ENCODE results near the gene ARID4A. TPM values are rescaled to one million over a fixed set of nuclear protein-coding genes. Genes with fewer than 3 reads are reported as not detected.

The ARID4A gene
- total RNA-seq, 2 experiments from 2014 or later: 18.9 to 20.4 TPM

DNA sequence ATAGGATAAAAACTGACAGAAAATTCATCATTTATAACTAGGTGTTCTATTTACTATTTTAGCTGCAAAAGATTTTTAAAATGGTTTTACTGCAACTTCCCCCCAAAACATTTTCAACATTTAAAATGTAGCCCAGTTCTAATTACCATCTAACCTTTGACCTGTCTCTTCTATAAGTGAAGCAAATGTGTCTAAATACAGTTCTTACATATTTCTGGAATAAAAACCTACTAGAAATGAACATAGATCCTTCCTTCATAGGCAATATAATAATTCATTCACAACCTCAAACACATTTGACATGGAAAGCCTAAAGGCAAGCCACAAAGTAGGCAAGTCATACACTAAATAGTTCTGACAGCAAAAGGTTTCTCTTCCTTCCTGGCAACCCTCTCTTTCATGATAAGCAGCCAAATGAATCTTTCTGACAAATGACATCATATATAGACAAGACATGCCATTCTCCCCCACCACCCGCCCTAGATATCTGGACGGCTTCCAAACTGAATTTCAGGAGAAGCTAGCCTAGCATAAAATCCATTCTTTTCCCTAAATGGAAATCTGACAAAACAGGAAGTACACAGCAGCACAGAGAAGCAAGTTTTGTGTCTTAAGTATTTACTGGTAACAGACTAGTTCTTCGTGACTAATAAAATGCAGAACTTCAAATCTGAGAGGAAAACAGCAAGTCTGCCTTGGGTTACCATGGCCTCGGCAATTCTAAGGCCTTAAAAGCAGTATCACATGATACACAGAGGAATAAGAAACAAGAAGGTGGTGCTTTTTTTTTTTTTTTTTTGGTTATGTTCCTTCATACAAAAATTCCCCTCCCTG is 17.2 kb upstream of the ARID4A start:
- intact Hi-C loops (cut with micrococcal nuclease): loop anchor here (1.0 to 5.0 kb wide), 9 partner anchors 11 to 356 kb away; partner anchors contain the start of genes ARID4A, DACT1, KIAA0586 and PSMA3
- Mint-ChIP-seq H3K9me3 (no peaks in the 10 kb centered on the region), H3K27ac (peak overlapping the region; percentile 99), H3K27me3 (ENCODE audit: low read depth) (no peaks in the 10 kb centered on the region), H3K36me3 (ENCODE audit: low read depth) (peaks cover 38% of the 10 kb centered on the region), H3K4me1 (ENCODE audit: low read depth) (peaks cover 68% of the 10 kb centered on the region), H3K4me3 (peak overlapping the region; percentile 70)
- peak; percentile 66 for DNase-seq
- CTCF ChIA-PET: interaction anchor here (0.7 kb wide), 1 partner anchor 9 kb away, joined by 5 read pairs; no protein-coding TSS in a partner anchor

DNA sequence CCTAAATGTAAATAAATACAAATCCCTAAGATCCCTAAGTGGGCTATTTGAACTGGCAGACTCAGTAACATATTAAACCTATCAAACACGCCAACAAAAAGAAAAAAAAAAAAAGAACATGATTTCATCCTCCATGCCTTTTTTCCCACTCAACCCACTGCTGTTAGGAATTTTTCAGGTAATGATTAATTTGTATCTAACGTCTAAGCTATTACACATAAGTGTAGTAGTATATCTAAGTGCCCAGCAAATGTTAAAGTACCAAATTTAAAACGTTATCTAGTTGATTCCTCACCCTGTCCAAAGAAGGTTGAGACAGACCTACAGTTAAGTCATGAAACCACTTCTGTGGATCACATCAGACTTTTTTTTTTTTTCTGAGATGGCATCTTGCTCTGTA is 16.4 kb upstream of the ARID4A start:
- no peak for DNase-seq
- intact Hi-C loops (cut with micrococcal nuclease): loop anchor here (1.0 to 5.0 kb wide), 9 partner anchors 12 to 355 kb away; partner anchors contain the start of genes ARID4A, DACT1, KIAA0586 and PSMA3
- CTCF ChIA-PET: interaction anchor here (0.7 kb wide), 1 partner anchor 8 kb away, joined by 5 read pairs; no protein-coding TSS in a partner anchor
- H3K27me3 Mint-ChIP-seq (ENCODE audit: low read depth): no peaks in the 10 kb centered on the region
- H3K27ac Mint-ChIP-seq: peak overlapping the region; percentile 99
- no peaks in the 10 kb centered on the region for H3K9me3 Mint-ChIP-seq
- H3K4me3 Mint-ChIP-seq: peak overlapping the region; percentile 70
- H3K36me3 Mint-ChIP-seq (ENCODE audit: low read depth): peaks cover 40% of the 10 kb centered on the region
- peaks cover 60% of the 10 kb centered on the region for H3K4me1 Mint-ChIP-seq (ENCODE audit: low read depth)

DNA sequence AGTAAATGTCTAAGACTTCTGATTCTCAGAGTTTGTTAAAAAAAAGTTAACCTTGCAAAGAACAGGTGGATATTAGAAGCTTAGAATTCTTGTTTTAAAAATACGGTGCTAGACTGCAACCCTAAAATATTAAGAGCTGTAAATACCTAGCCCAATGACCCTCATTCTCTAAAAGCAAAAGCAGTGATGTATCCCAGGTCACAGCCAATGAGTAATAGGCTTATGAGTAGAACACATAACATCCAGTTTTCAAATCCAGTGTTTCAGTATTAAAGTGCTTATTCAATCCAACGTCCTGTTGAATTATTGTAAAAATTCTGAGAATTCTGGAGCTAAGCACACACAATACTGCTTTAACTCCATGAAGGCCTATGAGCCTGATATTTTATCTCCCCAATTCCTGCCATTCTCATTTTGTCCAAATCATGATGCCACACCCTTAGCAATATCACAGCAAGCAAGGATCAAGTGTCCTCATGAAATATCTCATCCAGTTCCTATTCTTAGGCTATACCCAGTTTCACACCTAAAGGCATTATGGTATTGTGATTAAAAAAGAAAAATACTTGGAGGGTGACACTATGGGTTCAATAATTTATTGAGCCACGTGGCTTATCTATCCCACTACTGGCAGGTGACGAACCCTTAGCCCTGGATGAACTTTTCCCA is 15.3 kb upstream of the ARID4A start:
- H3K36me3 Mint-ChIP-seq (ENCODE audit: low read depth): peaks cover 43% of the 10 kb centered on the region
- no peak for DNase-seq
- no peaks in the 10 kb centered on the region for H3K27me3 Mint-ChIP-seq (ENCODE audit: low read depth)
- intact Hi-C loops (cut with micrococcal nuclease): loop anchor here (5.0 kb wide), 1 partner anchor 354 kb away; the partner anchor contains the start of gene DACT1
- CTCF ChIA-PET: interaction anchor here (0.6 kb wide), 1 partner anchor 30 kb away, joined by 5 read pairs; no protein-coding TSS in a partner anchor
- H3K27ac Mint-ChIP-seq: peak overlapping the region; percentile 99
- no peak overlapping the region for H3K4me3 Mint-ChIP-seq
- no peaks in the 10 kb centered on the region for H3K9me3 Mint-ChIP-seq
- peaks cover 67% of the 10 kb centered on the region for H3K4me1 Mint-ChIP-seq (ENCODE audit: low read depth)

DNA sequence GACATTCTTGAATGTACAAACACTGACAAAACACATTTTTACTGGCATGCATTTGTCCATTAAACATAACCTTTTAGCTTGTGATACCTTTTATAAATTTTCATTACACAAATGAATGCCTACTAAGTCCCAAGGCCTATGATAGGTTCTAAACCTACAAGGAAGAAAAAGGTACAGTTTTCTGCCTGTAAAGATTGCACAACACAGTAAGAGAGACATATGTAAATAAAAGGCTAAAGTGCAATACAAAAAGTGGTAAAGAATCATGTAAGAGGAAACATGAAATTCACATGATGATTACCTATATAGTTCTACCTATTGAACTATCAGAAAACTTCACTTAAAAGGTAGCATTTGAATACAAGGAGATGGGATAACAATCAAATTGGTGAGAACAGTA is 14.6 kb upstream of the ARID4A start:
- Mint-ChIP-seq H3K27me3 (ENCODE audit: low read depth) (no peaks in the 10 kb centered on the region), H3K27ac (peak overlapping the region; percentile 99), H3K4me3 (no peak overlapping the region), H3K4me1 (ENCODE audit: low read depth) (peaks cover 72% of the 10 kb centered on the region), H3K36me3 (ENCODE audit: low read depth) (peaks cover 49% of the 10 kb centered on the region), H3K9me3 (no peaks in the 10 kb centered on the region)
- intact Hi-C loops (cut with micrococcal nuclease): loop anchor here (5.0 kb wide), 1 partner anchor 354 kb away; the partner anchor contains the start of gene DACT1
- CTCF ChIA-PET: interaction anchor here (0.6 kb wide), 1 partner anchor 31 kb away, joined by 5 read pairs; no protein-coding TSS in a partner anchor
- DNase-seq: no peak

DNA sequence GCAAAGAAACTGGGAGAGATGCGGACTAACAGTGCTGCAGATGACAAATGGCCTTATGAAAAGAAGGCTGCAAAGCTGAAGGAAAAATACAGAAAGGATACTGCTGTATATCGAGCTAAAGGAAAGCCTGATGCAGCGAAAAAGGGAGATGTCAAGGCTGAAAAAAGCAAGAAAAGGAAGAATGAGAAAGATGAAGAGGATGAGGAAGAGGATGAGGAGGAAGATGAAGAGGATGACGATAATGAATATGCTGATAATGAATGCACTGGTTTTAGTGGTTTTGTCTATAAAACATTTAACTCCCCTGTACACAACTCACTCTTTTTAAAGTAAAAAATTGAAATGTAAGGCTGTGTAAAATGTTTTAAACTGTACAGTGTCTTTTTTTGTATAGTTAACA is 13.2 kb upstream of the ARID4A start:
- H3K9me3 Mint-ChIP-seq: no peaks in the 10 kb centered on the region
- peak overlapping the region; percentile 78 for H3K27ac Mint-ChIP-seq
- intact Hi-C loops (cut with micrococcal nuclease): no loop called here
- H3K4me1 Mint-ChIP-seq (ENCODE audit: low read depth): peaks cover 80% of the 10 kb centered on the region
- CTCF ChIA-PET: no interaction called here
- no peak overlapping the region for H3K4me3 Mint-ChIP-seq
- no peaks in the 10 kb centered on the region for H3K27me3 Mint-ChIP-seq (ENCODE audit: low read depth)
- peaks cover 50% of the 10 kb centered on the region for H3K36me3 Mint-ChIP-seq (ENCODE audit: low read depth)
- no peak for DNase-seq

DNA sequence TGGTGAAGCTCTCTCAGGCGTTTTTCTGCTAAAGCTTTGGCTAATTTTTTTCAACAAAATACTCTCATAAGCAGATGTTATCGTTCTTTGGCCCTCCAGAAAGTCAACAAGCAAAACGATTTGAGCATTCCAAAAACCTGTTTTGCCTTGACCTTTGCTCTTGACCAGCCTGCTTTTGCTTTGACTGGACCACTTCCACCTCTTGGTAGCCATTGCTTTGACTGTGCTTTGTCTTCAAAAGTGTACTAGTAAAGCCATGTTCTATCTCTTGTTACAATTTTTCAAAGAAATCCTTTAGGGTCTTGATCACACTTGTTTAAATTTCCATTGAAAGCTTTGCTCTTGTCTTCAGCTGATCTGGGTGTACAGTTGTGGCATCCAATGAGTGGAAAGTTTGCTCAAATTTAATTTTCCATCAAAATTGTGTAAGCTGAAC is 10.7 kb upstream of the ARID4A start:
- no peak for DNase-seq
- CTCF ChIA-PET: interaction anchor here (1.5 kb wide), 1 partner anchor 12 kb away, joined by 4 read pairs; no protein-coding TSS in a partner anchor
- Mint-ChIP-seq H3K4me1 (ENCODE audit: low read depth) (peaks cover 65% of the 10 kb centered on the region), H3K27me3 (ENCODE audit: low read depth) (no peaks in the 10 kb centered on the region), H3K4me3 (no peak overlapping the region), H3K9me3 (no peaks in the 10 kb centered on the region), H3K36me3 (ENCODE audit: low read depth) (peaks cover 49% of the 10 kb centered on the region), H3K27ac (peak overlapping the region; percentile 88)
- intact Hi-C loops (cut with micrococcal nuclease): loop anchor here (1.0 kb wide), 1 partner anchor 10 kb away; no protein-coding TSS in a partner anchor

DNA sequence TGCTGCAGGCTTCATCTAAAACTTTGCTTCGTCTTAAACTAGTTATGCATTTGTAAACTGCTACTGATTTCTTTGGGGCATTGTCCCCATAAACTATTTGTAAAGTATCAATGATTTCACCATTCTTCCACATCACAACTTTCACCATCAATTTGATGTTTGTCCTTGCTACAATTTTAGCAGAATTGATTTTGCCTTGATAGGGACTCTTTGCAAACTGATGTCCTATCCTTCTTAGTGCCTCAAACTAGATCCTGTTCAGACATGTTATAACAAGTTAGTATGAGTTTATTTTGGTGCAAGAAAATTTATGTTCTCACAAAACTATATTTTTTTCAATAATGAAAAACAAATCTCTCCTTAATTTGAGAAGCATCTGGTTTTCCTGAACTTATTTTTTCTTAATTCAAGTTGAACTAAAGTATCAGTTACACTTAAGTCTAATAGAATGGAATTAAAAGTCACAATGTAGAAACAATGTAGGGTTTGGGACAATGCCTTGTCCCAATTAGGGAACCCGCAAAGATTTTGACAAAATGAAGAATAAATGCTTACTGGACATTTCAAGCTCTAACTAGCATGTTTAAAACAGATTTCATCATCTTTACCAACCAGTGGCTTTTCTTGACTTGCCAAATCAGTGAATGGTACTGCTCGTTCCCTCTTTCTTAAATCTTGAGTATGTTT is 10.1 kb upstream of the ARID4A start:
- Mint-ChIP-seq H3K36me3 (ENCODE audit: low read depth) (peaks cover 51% of the 10 kb centered on the region), H3K4me3 (no peak overlapping the region), H3K27ac (peak overlapping the region; percentile 88), H3K27me3 (ENCODE audit: low read depth) (no peaks in the 10 kb centered on the region), H3K4me1 (ENCODE audit: low read depth) (peaks cover 65% of the 10 kb centered on the region), H3K9me3 (no peaks in the 10 kb centered on the region)
- CTCF ChIA-PET: interaction anchor here (1.3 kb wide), 1 partner anchor 24 kb away, joined by 6 read pairs; no protein-coding TSS in a partner anchor
- DNase-seq: no peak
- intact Hi-C loops (cut with micrococcal nuclease): loop anchor here (1.0 kb wide), 1 partner anchor 9 kb away; no protein-coding TSS in a partner anchor

DNA sequence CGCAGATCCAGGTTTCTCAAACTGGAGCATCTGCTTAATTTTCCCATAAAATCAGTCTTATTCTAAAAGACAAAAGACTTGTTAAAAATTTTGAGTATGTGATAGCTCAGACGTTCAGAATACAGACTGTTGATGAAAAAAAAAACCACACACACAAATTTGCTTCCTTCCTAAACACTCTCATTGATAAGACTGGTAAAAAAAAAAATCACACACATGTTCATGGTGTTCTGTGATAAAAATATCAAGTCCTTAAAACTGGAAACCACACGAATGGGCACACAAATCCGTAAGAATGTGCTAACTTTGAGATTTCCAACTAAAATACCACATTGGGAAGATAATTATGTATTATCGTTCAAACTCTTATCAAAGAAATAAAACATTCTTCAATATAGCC is 6.7 kb upstream of the ARID4A start:
- peaks cover 69% of the 10 kb centered on the region for H3K4me1 Mint-ChIP-seq (ENCODE audit: low read depth)
- H3K9me3 Mint-ChIP-seq: no peaks in the 10 kb centered on the region
- H3K4me3 Mint-ChIP-seq: no peak overlapping the region
- CTCF ChIA-PET: no interaction called here
- H3K27ac Mint-ChIP-seq: no peak overlapping the region
- DNase-seq: no peak
- H3K36me3 Mint-ChIP-seq (ENCODE audit: low read depth): peaks cover 46% of the 10 kb centered on the region
- H3K27me3 Mint-ChIP-seq (ENCODE audit: low read depth): no peaks in the 10 kb centered on the region
- intact Hi-C loops (cut with micrococcal nuclease): loop anchor here (10.0 kb wide), 1 partner anchor 897 kb away; the partner anchor contains the start of gene NAA30

DNA sequence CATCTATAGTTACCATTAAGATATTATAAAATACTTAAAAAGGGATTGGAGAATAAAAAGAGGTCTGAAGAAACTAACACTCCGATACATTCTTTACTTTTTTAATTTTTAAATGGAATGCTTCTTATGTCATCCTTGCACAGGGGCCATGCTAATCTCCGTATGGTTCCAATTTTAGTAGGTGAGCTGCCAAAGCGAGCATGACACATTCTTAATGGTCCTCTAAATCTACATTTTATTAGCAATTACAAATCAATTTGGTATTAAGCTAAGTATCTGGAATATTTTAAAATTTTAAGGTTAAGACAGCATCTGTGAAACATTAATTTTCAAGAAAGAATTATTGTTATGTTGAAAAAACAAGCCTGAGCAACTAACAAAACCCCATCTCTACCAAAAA is 6.2 kb upstream of the ARID4A start:
- DNase-seq: no peak
- intact Hi-C loops (cut with micrococcal nuclease): loop anchor here (10.0 kb wide), 1 partner anchor 897 kb away; the partner anchor contains the start of gene NAA30
- no peaks in the 10 kb centered on the region for H3K9me3 Mint-ChIP-seq
- no peak overlapping the region for H3K27ac Mint-ChIP-seq
- H3K27me3 Mint-ChIP-seq (ENCODE audit: low read depth): no peaks in the 10 kb centered on the region
- peaks cover 45% of the 10 kb centered on the region for H3K36me3 Mint-ChIP-seq (ENCODE audit: low read depth)
- H3K4me3 Mint-ChIP-seq: no peak overlapping the region
- peaks cover 68% of the 10 kb centered on the region for H3K4me1 Mint-ChIP-seq (ENCODE audit: low read depth)
- CTCF ChIA-PET: no interaction called here

DNA sequence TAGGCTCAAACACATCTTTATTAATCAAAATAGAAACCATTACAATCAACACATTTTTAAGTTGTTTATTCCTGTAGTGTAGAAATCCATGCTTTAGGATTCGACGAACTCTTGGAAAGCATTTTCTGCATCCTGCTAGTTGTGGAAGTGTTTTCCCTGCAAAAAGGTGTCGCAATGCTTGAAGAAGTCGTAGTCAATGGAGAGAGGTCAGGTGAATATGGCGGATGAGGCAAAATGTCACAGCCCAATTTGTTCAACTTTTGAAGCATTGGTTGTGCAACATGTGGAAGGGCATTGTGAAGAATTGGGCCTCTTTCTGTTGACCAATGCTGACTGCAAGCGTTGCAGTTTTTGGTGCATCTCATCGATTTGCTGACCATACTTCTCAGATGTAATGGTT is 4.2 kb upstream of the ARID4A start:
- peaks cover 31% of the 10 kb centered on the region for H3K36me3 Mint-ChIP-seq (ENCODE audit: low read depth)
- H3K9me3 Mint-ChIP-seq: no peaks in the 10 kb centered on the region
- peaks cover 49% of the 10 kb centered on the region for H3K4me1 Mint-ChIP-seq (ENCODE audit: low read depth)
- CTCF ChIA-PET: no interaction called here
- no peak overlapping the region for H3K4me3 Mint-ChIP-seq
- DNase-seq: no peak
- H3K27ac Mint-ChIP-seq: no peak overlapping the region
- H3K27me3 Mint-ChIP-seq (ENCODE audit: low read depth): no peaks in the 10 kb centered on the region
- intact Hi-C loops (cut with micrococcal nuclease): loop anchor here (10.0 kb wide), 1 partner anchor 899 kb away; the partner anchor contains the start of gene NAA30

DNA sequence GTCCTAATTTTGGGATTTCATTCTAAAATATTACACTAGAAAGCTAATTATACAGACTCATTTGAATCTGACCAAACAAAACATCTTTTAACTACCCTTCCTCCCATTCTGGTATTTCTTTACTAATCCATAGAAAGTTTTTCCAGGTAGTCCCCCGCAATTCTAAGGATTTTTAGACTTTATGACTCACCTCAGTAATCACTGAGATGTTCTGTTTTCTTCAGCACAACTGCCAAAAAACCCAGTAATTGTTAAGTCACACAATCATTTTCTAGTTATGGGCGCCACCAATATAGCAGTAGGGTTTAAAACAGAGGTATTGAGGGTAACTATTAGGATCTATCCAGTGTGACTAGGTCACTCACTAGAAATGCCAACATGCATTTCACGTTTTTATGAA is 1.6 kb upstream of the ARID4A start:
- Mint-ChIP-seq H3K27ac (no peak overlapping the region), H3K9me3 (no peaks in the 10 kb centered on the region), H3K4me1 (ENCODE audit: low read depth) (peaks cover 46% of the 10 kb centered on the region), H3K27me3 (ENCODE audit: low read depth) (no peaks in the 10 kb centered on the region), H3K4me3 (no peak overlapping the region), H3K36me3 (ENCODE audit: low read depth) (peaks cover 27% of the 10 kb centered on the region)
- intact Hi-C loops (cut with micrococcal nuclease): loop anchor here (1.0 to 10.0 kb wide), 2 partner anchors 8 to 902 kb away; partner anchors contain the start of gene NAA30
- CTCF ChIA-PET: no interaction called here
- no peak for DNase-seq
